HPDE6-E6E7 (cell line): ENCODE measurements around the gene MAP7.

ENCODE experiments used
- DNase-seq: peaks from one replicate; pipeline ENCODE4 v3.0.0; 2011; ENCODE audit warnings: missing footprints; ENCODE audit errors: extremely low spot score

The MAP7 gene

GRCh38 chr6:136529710-136530109, 20.5 kb downstream of the MAP7 start:
- DNase-seq, result no peak

- DNase-seq, result no peak
These were observed 21.7 kb downstream of the MAP7 start for GRCh38 chr6:136528477-136528876.

- DNase-seq, result no peak
These were observed 22.4 kb downstream of the MAP7 start for GRCh38 chr6:136527831-136528230.

GRCh38 chr6:136526937-136527336, 23.3 kb downstream of the MAP7 start:
- no peak for DNase-seq

GRCh38 chr6:136526196-136526930, 23.9 kb downstream of the MAP7 start:
- no peak for DNase-seq

- DNase-seq, result no peak
These were observed 24.5 kb downstream of the MAP7 start for GRCh38 chr6:136525586-136526195.

GRCh38 chr6:136524936-136525413, 25.2 kb downstream of the MAP7 start:
- DNase-seq, result no peak

GRCh38 chr6:136524339-136524935, 25.8 kb downstream of the MAP7 start:
- no peak for DNase-seq

GRCh38 chr6:136523196-136523595, 27.0 kb downstream of the MAP7 start:
- DNase-seq, result no peak

- no peak for DNase-seq
These were observed 27.6 kb downstream of the MAP7 start for GRCh38 chr6:136522636-136523035.

GRCh38 chr6:136521911-136522310, 28.3 kb downstream of the MAP7 start:
- no peak for DNase-seq

GRCh38 chr6:136521427-136521826, 28.8 kb downstream of the MAP7 start:
- DNase-seq, result no peak

GRCh38 chr6:136520517-136520916, 29.7 kb downstream of the MAP7 start:
- peak; percentile 67 for DNase-seq

- DNase-seq, result no peak
These were observed 32.6 kb downstream of the MAP7 start for GRCh38 chr6:136517582-136517981.

GRCh38 chr6:136517002-136517401, 33.2 kb downstream of the MAP7 start:
- DNase-seq, result peak; percentile 36

GRCh38 chr6:136514591-136514990, 35.6 kb downstream of the MAP7 start:
- DNase-seq, result no peak

GRCh38 chr6:136511926-136512325, 38.3 kb downstream of the MAP7 start:
- no peak for DNase-seq

GRCh38 chr6:136511397-136511796, 38.8 kb downstream of the MAP7 start:
- DNase-seq, result no peak

- DNase-seq, result no peak
These were observed 39.4 kb downstream of the MAP7 start for GRCh38 chr6:136510782-136511181.

GRCh38 chr6:136510299-136510698, 39.9 kb downstream of the MAP7 start:
- DNase-seq, result no peak

- DNase-seq, result no peak
These were observed 41.4 kb downstream of the MAP7 start for GRCh38 chr6:136508725-136509392.

- no peak for DNase-seq
These were observed 44.0 kb downstream of the MAP7 start for GRCh38 chr6:136506124-136506799.
